Measurements from ENCODE around the gene THOC6. TPM values are rescaled to one million over a fixed set of nuclear protein-coding genes. Genes with fewer than 3 reads are reported as not detected.

Gene THOC6
- polyA plus RNA-seq (2011; rRNA removed), result 14.5 and 16.7 TPM in 2 replicates
- polyA minus RNA-seq (2011; rRNA and poly(A)+ RNA removed), result 18.8 and 22.4 TPM in 2 replicates

DNA sequence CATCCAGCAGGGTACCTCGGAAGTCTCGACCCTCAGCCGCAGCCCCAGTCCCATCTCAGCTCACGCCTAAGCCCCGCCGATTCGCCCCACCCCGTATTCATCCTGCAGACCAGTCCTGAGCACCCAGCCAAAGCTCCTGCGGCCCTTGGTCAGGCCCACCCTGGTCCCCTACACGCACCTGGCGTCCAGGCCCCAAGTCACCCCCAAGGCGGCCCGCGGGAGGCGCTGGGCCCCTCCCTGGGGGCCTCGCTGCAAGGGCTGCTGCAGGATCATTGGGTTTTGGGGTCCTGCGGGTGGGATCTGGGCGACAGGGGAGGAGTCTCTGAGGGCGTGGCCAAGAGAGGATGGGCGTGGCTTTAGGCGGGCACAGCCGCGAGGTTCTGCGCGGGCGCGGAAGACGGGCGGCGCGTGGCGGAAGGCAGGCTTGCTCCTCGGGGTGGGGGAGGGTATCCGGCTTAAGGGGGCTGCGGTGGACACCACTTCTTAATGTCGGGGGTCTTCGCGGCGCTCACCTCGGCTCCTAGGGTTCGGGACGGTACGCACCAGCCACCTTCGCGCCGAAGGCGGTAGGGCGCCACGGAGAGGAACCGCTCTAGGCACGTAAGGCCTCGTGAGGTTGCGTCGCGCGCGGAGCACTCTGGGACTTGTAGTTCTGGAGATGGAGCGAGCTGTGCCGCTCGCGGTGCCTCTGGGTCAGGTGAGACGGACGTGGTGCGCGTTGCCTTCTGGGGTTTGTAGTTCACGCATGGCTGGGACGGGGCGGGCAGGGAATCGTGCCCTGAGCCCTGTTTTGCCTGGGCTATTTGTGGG is at the start of gene THOC6, which contains the start of gene HCFC1R1:
THOC6 (plus strand) TSS at position 367 of the 810 bp plus-strand sequence; CDS start at position 659, 292 bp downstream.
HCFC1R1 (minus strand) TSS at position 274 of the 810 bp plus-strand sequence; CDS start at position 273, 1 bp downstream.
- POLR2A ChIA-PET, result interaction anchor here (0.5 to 1.3 kb wide), 6 partner anchors 10 to 1644 kb away, joined by 3 to 6 read pairs (median 4); no protein-coding TSS in a partner anchor
- CTCF ChIA-PET, result interaction anchor here (1.1 to 1.8 kb wide), 3 partner anchors 8 to 36 kb away, joined by 3 to 15 read pairs (median 8); no protein-coding TSS in a partner anchor
- TF ChIP-seq, protein P1, sequence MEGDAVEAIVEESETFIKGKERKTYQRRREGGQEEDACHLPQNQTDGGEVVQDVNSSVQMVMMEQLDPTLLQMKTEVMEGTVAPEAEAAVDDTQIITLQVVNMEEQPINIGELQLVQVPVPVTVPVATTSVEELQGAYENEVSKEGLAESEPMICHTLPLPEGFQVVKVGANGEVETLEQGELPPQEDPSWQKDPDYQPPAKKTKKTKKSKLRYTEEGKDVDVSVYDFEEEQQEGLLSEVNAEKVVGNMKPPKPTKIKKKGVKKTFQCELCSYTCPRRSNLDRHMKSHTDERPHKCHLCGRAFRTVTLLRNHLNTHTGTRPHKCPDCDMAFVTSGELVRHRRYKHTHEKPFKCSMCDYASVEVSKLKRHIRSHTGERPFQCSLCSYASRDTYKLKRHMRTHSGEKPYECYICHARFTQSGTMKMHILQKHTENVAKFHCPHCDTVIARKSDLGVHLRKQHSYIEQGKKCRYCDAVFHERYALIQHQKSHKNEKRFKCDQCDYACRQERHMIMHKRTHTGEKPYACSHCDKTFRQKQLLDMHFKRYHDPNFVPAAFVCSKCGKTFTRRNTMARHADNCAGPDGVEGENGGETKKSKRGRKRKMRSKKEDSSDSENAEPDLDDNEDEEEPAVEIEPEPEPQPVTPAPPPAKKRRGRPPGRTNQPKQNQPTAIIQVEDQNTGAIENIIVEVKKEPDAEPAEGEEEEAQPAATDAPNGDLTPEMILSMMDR (IDR thresholded peaks at IDR 0.05; ENCODE audit: low read depth, low read length), result no peak
- DNase-seq (ENCODE audit: low read depth, low spot score), result peak; percentile 91
- H3K27me3 ChIP-seq (ENCODE audit: control insufficient read depth, insufficient read depth, low read length), result peaks cover 2% of the 10 kb centered on the region
- peak within 1 kb of the TSS; percentile 94 for H3K4me3 ChIP-seq (ENCODE audit: low read depth, low read length)
- H3K9me3 ChIP-seq (ENCODE audit: control insufficient read depth, insufficient read depth, low read length), result no peaks in the 10 kb centered on the region; the same call in 1 of the 2 replicates
- peak within 1 kb of the TSS; percentile 99 for H3K27ac ChIP-seq (ENCODE audit: low read depth, low read length)

DNA sequence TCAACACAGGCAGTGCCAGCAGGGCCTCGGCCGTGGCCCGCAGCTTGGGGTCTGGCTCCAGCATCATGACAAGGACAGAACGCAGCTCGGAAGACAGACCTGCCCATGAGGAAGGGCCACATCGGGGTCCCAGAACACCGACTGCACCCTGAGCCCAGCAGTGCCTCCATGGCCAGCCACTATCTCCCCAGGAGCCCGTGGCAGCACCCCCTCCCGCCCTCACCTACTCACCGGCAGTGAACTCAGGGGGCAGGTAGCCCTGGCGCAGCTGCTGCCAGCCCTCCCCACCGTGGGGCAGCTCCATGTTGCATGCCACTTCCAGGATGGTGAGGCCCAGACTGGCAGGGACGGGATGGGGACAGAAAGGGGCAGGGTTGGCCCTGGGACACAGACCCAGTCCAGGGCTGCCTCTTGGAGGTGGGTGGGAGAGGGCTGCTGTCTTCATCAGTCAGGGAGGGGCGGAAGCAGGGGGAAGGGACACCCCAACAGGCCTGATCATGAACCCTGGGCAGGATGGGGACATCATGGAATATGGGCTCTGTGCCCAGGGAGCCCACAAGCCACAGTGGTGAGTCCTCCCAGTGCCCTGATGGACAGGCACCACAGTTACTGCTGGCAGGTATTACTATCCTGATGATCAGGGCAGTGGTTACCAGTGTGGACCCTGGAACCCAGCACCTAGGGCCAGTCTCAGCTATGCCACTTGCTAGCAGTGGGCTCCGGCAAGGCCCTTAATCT is 49.3 kb upstream of the THOC6 start:
- DNase-seq (ENCODE audit: low read depth, low spot score), result no peak
- ChIA-PET CTCF (interaction anchor here (1.5 kb wide), 1 partner anchor 13 kb away, joined by 5 read pairs; no protein-coding TSS in a partner anchor), POLR2A (no interaction called here)
- TF ChIP-seq, protein P1 (IDR thresholded peaks at IDR 0.05; ENCODE audit: low read depth, low read length), result no peak
- Histone ChIP-seq H3K27ac (ENCODE audit: low read depth, low read length) (no peak overlapping the region), H3K4me3 (ENCODE audit: low read depth, low read length) (no peak overlapping the region), H3K27me3 (ENCODE audit: control insufficient read depth, insufficient read depth, low read length) (no peaks in the 10 kb centered on the region), H3K9me3 (ENCODE audit: control insufficient read depth, insufficient read depth, low read length) (no peaks in the 10 kb centered on the region; the same call in 1 of the 2 replicates)

DNA sequence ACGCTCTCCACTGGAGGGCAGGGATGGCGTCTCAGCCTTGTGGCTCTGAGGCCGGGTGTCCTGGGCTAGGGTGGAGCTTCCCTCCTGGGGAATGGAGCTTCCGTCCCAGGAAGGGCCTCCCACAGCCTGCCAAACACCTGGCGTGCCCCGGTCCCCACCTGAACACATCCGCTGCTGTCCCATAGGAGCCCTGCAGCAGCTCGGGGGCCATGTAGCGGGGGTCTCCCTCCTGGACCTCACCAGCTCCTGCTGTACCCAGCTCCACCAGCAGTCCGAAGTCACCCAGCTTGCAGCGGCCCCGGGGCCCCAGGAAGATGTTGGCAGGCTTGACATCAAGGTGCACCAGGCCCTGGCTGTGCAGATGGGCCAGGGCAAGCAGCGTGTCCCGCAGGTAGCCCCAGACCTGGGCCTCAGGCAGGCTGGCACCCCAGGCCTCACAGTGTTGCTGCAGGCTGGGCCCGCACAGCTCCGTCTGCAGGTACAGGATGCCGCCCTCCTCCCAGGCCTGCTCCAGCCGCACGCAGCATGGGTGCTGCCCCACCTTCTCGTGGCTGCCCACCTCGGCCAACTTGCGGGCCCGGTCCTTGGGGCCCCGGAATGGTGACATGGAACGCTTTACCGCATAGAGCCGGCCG is 48.6 kb upstream of the THOC6 start:
- CTCF ChIA-PET, result interaction anchor here (1.5 kb wide), 1 partner anchor 13 kb away, joined by 5 read pairs; no protein-coding TSS in a partner anchor

DNA sequence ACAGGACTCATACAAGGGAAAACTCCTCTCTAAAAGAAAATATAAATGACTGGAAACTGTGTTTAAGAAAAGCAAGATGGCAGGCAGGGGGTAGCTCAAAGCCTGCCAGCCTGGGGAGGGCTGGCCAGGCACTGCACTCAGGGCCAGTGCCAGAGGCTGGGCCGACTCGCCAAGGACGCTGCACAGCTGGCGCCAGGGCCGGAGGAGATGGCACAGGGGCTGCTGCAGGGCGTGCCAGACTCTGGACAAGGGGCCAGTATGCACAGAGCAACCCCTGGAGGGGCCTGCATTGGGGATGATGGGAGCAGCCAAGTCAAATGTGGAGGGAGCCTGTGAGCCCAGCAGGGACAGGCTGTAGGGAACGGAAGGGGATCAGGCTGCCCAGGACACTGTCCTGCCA is 47.6 kb upstream of the THOC6 start:
- DNase-seq (ENCODE audit: low read depth, low spot score), result no peak
- Histone ChIP-seq H3K27me3 (ENCODE audit: control insufficient read depth, insufficient read depth, low read length) (no peaks in the 10 kb centered on the region), H3K27ac (ENCODE audit: low read depth, low read length) (no peak overlapping the region), H3K4me3 (ENCODE audit: low read depth, low read length) (no peak overlapping the region), H3K9me3 (ENCODE audit: control insufficient read depth, insufficient read depth, low read length) (peaks cover 5% of the 10 kb centered on the region; the same call in 1 of the 2 replicates)
- POLR2A ChIA-PET, result no interaction called here
- TF ChIP-seq, protein P1 (IDR thresholded peaks at IDR 0.05; ENCODE audit: low read depth, low read length), result no peak
- CTCF ChIA-PET, result interaction anchor here (1.5 kb wide), 1 partner anchor 14 kb away, joined by 5 read pairs; no protein-coding TSS in a partner anchor

More for the DNA sequence above, 48.6 kb upstream of the THOC6 start:
- Histone ChIP-seq H3K27me3 (ENCODE audit: control insufficient read depth, insufficient read depth, low read length) (no peaks in the 10 kb centered on the region), H3K9me3 (ENCODE audit: control insufficient read depth, insufficient read depth, low read length) (no peaks in the 10 kb centered on the region; the same call in 1 of the 2 replicates), H3K4me3 (ENCODE audit: low read depth, low read length) (no peak overlapping the region), H3K27ac (ENCODE audit: low read depth, low read length) (no peak overlapping the region)
- TF ChIP-seq, protein P1 (IDR thresholded peaks at IDR 0.05; ENCODE audit: low read depth, low read length), result no peak
- POLR2A ChIA-PET, result no interaction called here
- no peak for DNase-seq (ENCODE audit: low read depth, low spot score)
